RPMI8226 (cell line): Measurements from ENCODE around the gene VSIG8.

Experiments
- DNase-seq: peaks from one replicate; pipeline ENCODE4 v3.0.0-alpha.2; 2015

The VSIG8 gene

GRCh38 chr1:159854693-159855192, 7.7 kb downstream of the VSIG8 start:
- DNase-seq: peak; percentile 91

GRCh38 chr1:159854116-159854692, 8.3 kb downstream of the VSIG8 start:
- DNase-seq: no peak

- DNase-seq: no peak
Measured at GRCh38 chr1:159853417-159854115, 8.9 kb downstream of the VSIG8 start.

GRCh38 chr1:159851407-159851806, 11.1 kb downstream of the VSIG8 start:
- DNase-seq: peak; percentile 33

GRCh38 chr1:159849626-159850366, 12.7 kb downstream of the VSIG8 start:
- no peak for DNase-seq

GRCh38 chr1:159848326-159848725, 14.1 kb downstream of the VSIG8 start:
- DNase-seq: no peak

- DNase-seq: no peak
Measured at GRCh38 chr1:159847231-159847630, 15.2 kb downstream of the VSIG8 start.

GRCh38 chr1:159845751-159846629, 16.5 kb downstream of the VSIG8 start:
- DNase-seq: no peak

GRCh38 chr1:159843459-159843858, 19.0 kb downstream of the VSIG8 start:
- peak; percentile 63 for DNase-seq

GRCh38 chr1:159841749-159842148, 20.7 kb downstream of the VSIG8 start:
- no peak for DNase-seq

GRCh38 chr1:159839116-159839849, 23.2 kb downstream of the VSIG8 start:
- no peak for DNase-seq

GRCh38 chr1:159838715-159839114, 23.7 kb downstream of the VSIG8 start:
- DNase-seq: no peak

- no peak for DNase-seq
Measured at GRCh38 chr1:159835862-159836525, 26.5 kb downstream of the VSIG8 start.

GRCh38 chr1:159835356-159835755, 27.1 kb downstream of the VSIG8 start:
- DNase-seq: no peak

GRCh38 chr1:159832309-159832708, 30.1 kb downstream of the VSIG8 start:
- DNase-seq: no peak

- DNase-seq: no peak
Measured at GRCh38 chr1:159831412-159832141, 30.9 kb downstream of the VSIG8 start.

GRCh38 chr1:159830722-159831121, 31.7 kb downstream of the VSIG8 start:
- DNase-seq: no peak

- no peak for DNase-seq
Measured at GRCh38 chr1:159829822-159830465, 32.5 kb downstream of the VSIG8 start.

- DNase-seq: peak; percentile 82
Measured at GRCh38 chr1:159829273-159829634, 33.2 kb downstream of the VSIG8 start.

- no peak for DNase-seq
Measured at GRCh38 chr1:159828581-159829272, 33.7 kb downstream of the VSIG8 start.
